Measurements from ENCODE around the gene ZNF292. TPM values are rescaled to one million over a fixed set of nuclear protein-coding genes. Genes with fewer than 3 reads are reported as not detected.
"Not testable (repeated sequence)": the region's sequence is repeated elsewhere in the genome, so short reads cannot be mapped to it uniquely, and the experiment has no call there.

Gene ZNF292
- total RNA-seq, 2 donors from 2014 or later: 31.5 to 46.8 TPM

DNA sequence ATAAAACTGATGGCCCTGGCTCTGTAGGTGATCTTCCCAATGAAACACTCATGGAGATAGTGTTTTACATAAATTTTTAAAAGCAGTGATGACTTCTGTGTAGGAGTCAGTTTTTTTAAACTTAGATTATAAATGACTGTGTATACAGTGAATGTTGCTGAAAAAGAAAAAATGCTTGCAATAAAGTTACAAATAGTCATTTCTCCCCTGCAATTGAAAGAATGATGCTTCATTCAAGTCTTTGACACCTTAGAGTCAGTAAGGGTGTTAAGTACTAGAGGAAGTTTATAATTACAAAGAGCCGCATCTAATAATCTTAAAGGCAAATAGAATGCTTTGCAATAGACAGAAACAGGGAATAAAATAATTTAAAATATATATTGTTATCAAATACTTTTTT is 27.6 kb downstream of the ZNF292 start:
- Histone ChIP-seq H3K4me3 (no peak overlapping the region), H3K27me3 (replicated peaks; ENCODE audit: insufficient read depth) (no peaks in the 10 kb centered on the region), H3K9me3 (no peaks in the 10 kb centered on the region), H3K4me1 (ENCODE audit: control insufficient read depth in 1 of 2, low read depth in 2 of 2) (peaks cover 3 to 4% of the 10 kb centered on the region in 2 donors), H3K27ac (no peak overlapping the region), H3K36me3 (no peaks in the 10 kb centered on the region)
- ATAC-seq (ENCODE audit: insufficient number of reproducible peaks, low FRiP score, low read depth): no peak
- DNase-seq (ENCODE audit: low spot score): no peak
- TF ChIP-seq, protein P1, sequence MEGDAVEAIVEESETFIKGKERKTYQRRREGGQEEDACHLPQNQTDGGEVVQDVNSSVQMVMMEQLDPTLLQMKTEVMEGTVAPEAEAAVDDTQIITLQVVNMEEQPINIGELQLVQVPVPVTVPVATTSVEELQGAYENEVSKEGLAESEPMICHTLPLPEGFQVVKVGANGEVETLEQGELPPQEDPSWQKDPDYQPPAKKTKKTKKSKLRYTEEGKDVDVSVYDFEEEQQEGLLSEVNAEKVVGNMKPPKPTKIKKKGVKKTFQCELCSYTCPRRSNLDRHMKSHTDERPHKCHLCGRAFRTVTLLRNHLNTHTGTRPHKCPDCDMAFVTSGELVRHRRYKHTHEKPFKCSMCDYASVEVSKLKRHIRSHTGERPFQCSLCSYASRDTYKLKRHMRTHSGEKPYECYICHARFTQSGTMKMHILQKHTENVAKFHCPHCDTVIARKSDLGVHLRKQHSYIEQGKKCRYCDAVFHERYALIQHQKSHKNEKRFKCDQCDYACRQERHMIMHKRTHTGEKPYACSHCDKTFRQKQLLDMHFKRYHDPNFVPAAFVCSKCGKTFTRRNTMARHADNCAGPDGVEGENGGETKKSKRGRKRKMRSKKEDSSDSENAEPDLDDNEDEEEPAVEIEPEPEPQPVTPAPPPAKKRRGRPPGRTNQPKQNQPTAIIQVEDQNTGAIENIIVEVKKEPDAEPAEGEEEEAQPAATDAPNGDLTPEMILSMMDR (IDR thresholded peaks at IDR 0.05): no peak

DNA sequence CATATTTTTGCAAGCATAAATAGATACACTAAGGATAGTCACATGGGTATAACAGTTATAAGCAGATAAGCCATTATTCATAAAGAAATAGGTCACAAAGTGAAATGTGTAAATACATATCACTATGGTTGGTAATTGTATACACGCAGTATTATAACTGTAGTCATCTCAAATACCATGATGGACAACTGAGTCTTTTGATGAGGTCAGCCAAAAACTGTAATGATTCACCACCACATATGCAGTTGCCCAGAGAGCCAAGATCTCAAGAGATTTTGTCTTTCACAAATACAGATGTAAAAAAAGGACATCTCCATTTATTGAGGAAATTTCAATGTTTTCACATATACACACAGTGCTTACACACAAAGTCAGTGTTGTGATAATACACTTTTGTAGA is 28.3 kb downstream of the ZNF292 start:
- H3K27ac ChIP-seq: no peak overlapping the region
- no peak for ATAC-seq (ENCODE audit: insufficient number of reproducible peaks, low FRiP score, low read depth)
- TF ChIP-seq, protein P1 (IDR thresholded peaks at IDR 0.05): no peak

DNA sequence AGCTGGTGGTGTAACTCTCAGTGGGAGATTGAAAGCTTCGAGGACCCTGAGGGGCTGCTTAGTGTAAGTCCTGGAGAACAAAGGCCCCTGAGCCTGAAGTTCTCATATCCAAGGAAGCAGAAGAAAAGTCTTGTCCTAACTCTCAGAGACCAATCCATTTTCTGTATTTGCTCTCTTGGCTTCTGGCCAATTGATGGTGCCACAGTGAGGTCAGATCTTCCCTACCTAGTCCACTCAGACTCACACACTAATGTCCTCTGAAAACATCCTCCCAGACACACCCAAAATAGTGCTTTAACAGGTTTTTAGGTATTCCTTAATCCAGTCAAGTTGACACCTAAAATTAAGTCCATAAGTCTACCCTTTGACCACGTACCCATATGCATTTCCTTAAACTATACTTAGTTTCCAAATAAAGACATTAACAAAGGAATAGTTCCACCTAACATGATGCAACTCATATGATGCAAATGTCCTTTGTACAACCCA is 29.4 kb downstream of the ZNF292 start:
- Histone ChIP-seq H3K9me3 (no peaks in the 10 kb centered on the region), H3K36me3 (no peaks in the 10 kb centered on the region), H3K27ac (no peak overlapping the region), H3K4me3 (no peak overlapping the region), H3K4me1 (ENCODE audit: control insufficient read depth in 1 of 2, low read depth in 2 of 2) (peaks cover 0 to 7% of the 10 kb centered on the region in 2 donors), H3K27me3 (replicated peaks; ENCODE audit: insufficient read depth) (no peaks in the 10 kb centered on the region)
- TF ChIP-seq, protein P1 (IDR thresholded peaks at IDR 0.05): no peak
- DNase-seq (ENCODE audit: low spot score) (no peak), ATAC-seq (ENCODE audit: insufficient number of reproducible peaks, low FRiP score, low read depth) (no peak)

More for the DNA sequence above, 28.3 kb downstream of the ZNF292 start:
- Histone ChIP-seq H3K9me3 (no peaks in the 10 kb centered on the region), H3K27me3 (replicated peaks; ENCODE audit: insufficient read depth) (no peaks in the 10 kb centered on the region), H3K4me1 (ENCODE audit: control insufficient read depth in 1 of 2, low read depth in 2 of 2) (peaks cover under 1 to 7% of the 10 kb centered on the region in 2 donors), H3K36me3 (no peaks in the 10 kb centered on the region), H3K4me3 (no peak overlapping the region)
- no peak for DNase-seq (ENCODE audit: low spot score)

DNA sequence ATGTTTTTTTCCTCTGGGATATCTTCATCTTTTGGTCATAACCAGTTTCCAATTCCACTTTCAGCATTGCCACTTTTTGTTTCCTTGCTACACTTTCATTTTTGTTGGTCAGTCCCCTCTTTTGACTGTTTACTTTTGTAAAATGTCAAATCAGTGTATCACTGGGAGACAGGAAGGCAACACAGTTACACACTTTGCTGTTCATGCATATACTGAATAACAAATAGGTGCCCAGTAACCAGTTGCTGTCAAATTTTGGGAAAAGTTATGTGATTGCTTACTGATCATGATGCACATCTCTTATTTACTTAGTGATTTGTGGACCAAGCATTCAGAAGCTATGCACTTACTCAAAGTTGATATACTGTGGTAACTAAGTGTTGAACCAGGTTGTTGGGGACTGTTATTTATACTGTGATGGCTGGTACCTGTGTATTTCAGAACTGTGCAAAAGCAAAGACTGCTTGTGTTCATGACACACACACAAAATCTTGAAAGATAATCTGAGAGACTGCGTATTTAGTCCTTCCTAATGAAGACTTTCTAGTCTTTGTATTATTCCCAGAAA is 41.0 kb downstream of the ZNF292 start:
- H3K9me3 ChIP-seq: no peaks in the 10 kb centered on the region
- no peak overlapping the region for H3K27ac ChIP-seq
- no peaks in the 10 kb centered on the region for H3K36me3 ChIP-seq
- TF ChIP-seq, protein P1 (IDR thresholded peaks at IDR 0.05): no peak
- no peaks in the 10 kb centered on the region for H3K27me3 ChIP-seq (replicated peaks; ENCODE audit: insufficient read depth)
- ATAC-seq (ENCODE audit: insufficient number of reproducible peaks, low FRiP score, low read depth) (no peak), DNase-seq (ENCODE audit: low spot score) (no peak)
- no peak overlapping the region for H3K4me3 ChIP-seq
- H3K4me1 ChIP-seq (ENCODE audit: control insufficient read depth in 1 of 2, low read depth in 2 of 2): peaks cover 0 to 5% of the 10 kb centered on the region in 2 donors

DNA sequence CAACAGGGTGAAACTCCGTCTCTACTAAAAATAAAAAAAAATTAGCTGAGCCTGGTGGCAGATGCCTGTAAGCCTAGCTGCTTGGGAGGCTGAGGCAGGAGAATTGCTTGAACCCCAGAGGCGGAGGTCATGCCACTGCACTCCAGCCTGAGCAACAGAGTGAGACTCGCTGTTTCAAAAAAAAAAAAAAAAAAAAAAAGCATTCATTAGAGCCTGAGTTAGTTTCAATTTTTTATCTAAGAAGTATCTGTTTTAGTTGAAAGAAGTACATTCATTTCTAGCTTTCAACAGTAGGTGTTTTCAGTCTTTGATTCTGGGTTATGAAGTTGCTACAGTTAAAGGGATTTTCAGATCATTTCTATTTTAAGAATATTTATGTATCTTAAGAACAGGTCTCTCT is 42.2 kb downstream of the ZNF292 start:
- H3K4me1 ChIP-seq (ENCODE audit: control insufficient read depth in 1 of 2, low read depth in 2 of 2): peaks cover 0 to 9% of the 10 kb centered on the region in 2 donors
- no peak for ATAC-seq (ENCODE audit: insufficient number of reproducible peaks, low FRiP score, low read depth)
- DNase-seq (ENCODE audit: low spot score): no peak
- H3K36me3 ChIP-seq: no peaks in the 10 kb centered on the region
- no peak overlapping the region for H3K27ac ChIP-seq
- no peak overlapping the region for H3K4me3 ChIP-seq
- H3K27me3 ChIP-seq (replicated peaks; ENCODE audit: insufficient read depth): no peaks in the 10 kb centered on the region
- H3K9me3 ChIP-seq: no peaks in the 10 kb centered on the region
- TF ChIP-seq, protein P1 (IDR thresholded peaks at IDR 0.05): no peak

DNA sequence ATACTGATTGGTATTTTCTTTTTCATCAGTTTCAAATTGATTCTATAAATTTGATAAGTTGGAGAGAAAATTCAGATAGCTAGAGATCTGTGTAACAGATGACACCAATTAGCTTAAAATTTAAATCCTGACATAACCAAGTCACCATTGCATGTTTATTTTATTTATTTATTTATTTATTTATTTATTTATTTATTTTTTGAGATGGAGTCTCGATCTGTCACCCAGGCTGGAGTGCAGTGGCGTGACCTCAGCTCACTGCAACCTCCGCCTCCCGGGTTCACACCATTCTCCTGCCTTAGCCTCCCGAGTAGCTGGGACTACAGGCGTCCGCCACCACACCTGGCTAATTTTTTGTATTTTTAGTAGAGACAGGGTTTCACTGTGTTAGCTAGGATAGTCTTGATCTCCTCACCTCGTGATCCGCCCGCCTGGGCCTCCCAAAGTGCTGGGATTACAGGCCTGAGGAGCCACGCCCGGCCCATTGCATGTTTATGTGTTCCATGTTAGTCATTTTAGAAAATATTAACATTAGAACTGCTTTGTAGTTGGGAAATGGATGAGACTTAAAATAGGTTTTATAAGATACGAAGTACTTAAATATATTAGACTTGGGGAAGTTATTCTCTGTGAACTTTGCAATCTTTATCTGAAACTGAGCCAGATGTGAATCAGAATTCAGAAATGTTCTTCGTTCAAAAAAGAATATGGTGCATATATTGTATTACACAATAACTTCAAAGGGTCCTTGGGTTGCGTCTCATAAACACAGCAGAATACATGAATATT is 42.9 kb downstream of the ZNF292 start:
- not testable (repeated sequence) for H3K4me1 ChIP-seq (ENCODE audit: control insufficient read depth in 1 of 2, low read depth in 2 of 2); DNase-seq (ENCODE audit: low spot score); H3K9me3 ChIP-seq; H3K27me3 ChIP-seq (replicated peaks; ENCODE audit: insufficient read depth); ATAC-seq (ENCODE audit: insufficient number of reproducible peaks, low FRiP score, low read depth); H3K36me3 ChIP-seq; H3K27ac ChIP-seq; H3K4me3 ChIP-seq

Measured in thoracic aorta (tissue), 2 donors.